HepG2 (cell line): ENCODE data around the gene SASS6. TPM values are rescaled to one million over a fixed set of nuclear protein-coding genes. Genes with fewer than 3 reads are reported as not detected.

Experiments
- CBX5 ChIP-seq: sonication (generic); formaldehyde crosslinking; IDR thresholded peaks from 2 replicates; pipeline ENCODE4 v1.4.0; 2020; ENCODE audit warnings: missing genetic modification reagents, borderline replicate concordance
- ELF4 ChIP-seq: sonication (generic); formaldehyde crosslinking; IDR thresholded peaks from 2 replicates; pipeline ENCODE4 v1.5.0; 2020; ENCODE audit warnings: missing genetic modification reagents, mild to moderate bottlenecking, moderate library complexity, borderline replicate concordance
- FOXK1 ChIP-seq: sonication (generic); formaldehyde crosslinking; IDR thresholded peaks from 2 replicates; pipeline ENCODE4 v1.4.0; 2020; ENCODE audit warnings: low read depth, missing genetic modification reagents, borderline replicate concordance
- MED8 ChIP-seq: sonication (generic); formaldehyde crosslinking; IDR thresholded peaks from 2 replicates; pipeline ENCODE4 v1.8.1; 2023; ENCODE audit warnings: mild to moderate bottlenecking, missing genetic modification reagents; ENCODE audit not compliant: insufficient replicate concordance
- PHF21A ChIP-seq: sonication (generic); formaldehyde crosslinking; IDR thresholded peaks from 2 replicates; pipeline ENCODE4 v1.5.0; 2020; ENCODE audit warnings: mild to moderate bottlenecking, missing genetic modification reagents
- RNF2 ChIP-seq: fragments of 450-650 bp; conservative IDR thresholded peaks from 2 replicates; pipeline ENCODE4 v1.6.1; 2016; ENCODE audit warnings: low read depth
- SMAD9 ChIP-seq: sonication (generic); formaldehyde crosslinking; IDR thresholded peaks from 2 replicates; pipeline ENCODE4 v1.5.1; 2020; ENCODE audit warnings: mild to moderate bottlenecking, missing genetic modification reagents
- SMARCC2 ChIP-seq: fragments of 450-650 bp; IDR thresholded peaks from 2 replicates; pipeline ENCODE4 v1.6.1; 2017; ENCODE audit warnings: antibody characterized with exemption, mild to moderate bottlenecking
- SOX13 ChIP-seq, 3 experiments: fragments of 450-650 bp in 1 of 3; sonication (generic) in 1 of 3; formaldehyde crosslinking in 1 of 3; IDR thresholded peaks in 2 of 3; conservative IDR thresholded peaks in 1 of 3; 2 replicates each; pipeline versions ENCODE4 v1.5.0 to v1.6.1; 2016 to 2020; ENCODE audit warnings: antibody characterized with exemption in 1 of 3, mild to moderate bottlenecking in 1 of 3, missing compliant biosample characterization in 1 of 3, missing genetic modification reagents in 1 of 3, moderate library complexity in 1 of 3
- TCF12 ChIP-seq, 2 experiments: fragments of 450-650 bp in 1 of 2; sonication (generic) in 1 of 2; formaldehyde crosslinking in 1 of 2; IDR thresholded peaks; 2 replicates each; pipeline versions ENCODE4 v1.6.1 to v1.8.0; 2017 to 2022; ENCODE audit warnings: antibody characterized with exemption in 1 of 2, mild to moderate bottlenecking in 1 of 2, missing genetic modification reagents in 1 of 2, moderate library complexity in 1 of 2
- TRIM24 ChIP-seq: sonication (generic); formaldehyde crosslinking; IDR thresholded peaks from 2 replicates; pipeline ENCODE4 v1.8.0; 2022; ENCODE audit warnings: mild to moderate bottlenecking, missing genetic modification reagents
- ZNF615 ChIP-seq: sonication (generic); formaldehyde crosslinking; IDR thresholded peaks from 2 replicates; pipeline ENCODE4 v1.5.0; 2020; ENCODE audit warnings: mild to moderate bottlenecking, missing genetic modification reagents, borderline replicate concordance
- ZNF777 ChIP-seq: sonication (generic); formaldehyde crosslinking; IDR thresholded peaks from 2 replicates; pipeline ENCODE4 v1.4.0; 2020; ENCODE audit warnings: missing genetic modification reagents
- ZNF792 ChIP-seq: IDR thresholded peaks from 2 replicates; pipeline ENCODE4 v1.6.1; 2016
- polyA plus RNA-seq, 8 experiments: library from polyadenylated mRNA; depleted of rRNA in 3 of 8; stranded (reverse) in 7 of 8; unstranded in 1 of 8; fragments of >200 nt; fragmentation: Illumina TruSeq in 4 of 8; extraction: Trizol in 4 of 8; gene quantifications; 2 replicates each; pipeline versions ENCODE4 v1.2.1 to v1.2.3, GENCODE V29; 2011 to 2016; ENCODE audit warnings: low read depth in 4 of 8, missing spikeins in 1 of 8, mixed read lengths in 1 of 8; ENCODE audit not compliant: insufficient read depth in 1 of 8
- total RNA-seq, 5 experiments: library from RNA; depleted of rRNA; stranded (reverse); fragments of >200 nt; fragmentation: Illumina TruSeq; extraction: Trizol; gene quantifications; 2 replicates each; pipeline ENCODE4 v1.2.3, GENCODE V29; 2016; ENCODE audit warnings: low read depth in 1 of 5
- TF ChIP-seq, protein P1 (sequence below): sonication (generic); formaldehyde crosslinking; IDR thresholded peaks from 2 replicates; pipeline ENCODE4 v1.4.0; 2020; ENCODE audit warnings: mild to moderate bottlenecking, missing genetic modification reagents
- TF ChIP-seq, protein P2 (sequence below): sonication (generic); formaldehyde crosslinking; IDR thresholded peaks from 2 replicates; pipeline ENCODE4 v1.4.0; 2020; ENCODE audit warnings: missing genetic modification reagents, borderline replicate concordance

The SASS6 gene
- total and polyA plus RNA-seq, 2 of the 13 experiments (the other 11 are each of a cell fraction or from before 2014, with no cell fraction given): 2.3 to 10.7 TPM

DNA sequence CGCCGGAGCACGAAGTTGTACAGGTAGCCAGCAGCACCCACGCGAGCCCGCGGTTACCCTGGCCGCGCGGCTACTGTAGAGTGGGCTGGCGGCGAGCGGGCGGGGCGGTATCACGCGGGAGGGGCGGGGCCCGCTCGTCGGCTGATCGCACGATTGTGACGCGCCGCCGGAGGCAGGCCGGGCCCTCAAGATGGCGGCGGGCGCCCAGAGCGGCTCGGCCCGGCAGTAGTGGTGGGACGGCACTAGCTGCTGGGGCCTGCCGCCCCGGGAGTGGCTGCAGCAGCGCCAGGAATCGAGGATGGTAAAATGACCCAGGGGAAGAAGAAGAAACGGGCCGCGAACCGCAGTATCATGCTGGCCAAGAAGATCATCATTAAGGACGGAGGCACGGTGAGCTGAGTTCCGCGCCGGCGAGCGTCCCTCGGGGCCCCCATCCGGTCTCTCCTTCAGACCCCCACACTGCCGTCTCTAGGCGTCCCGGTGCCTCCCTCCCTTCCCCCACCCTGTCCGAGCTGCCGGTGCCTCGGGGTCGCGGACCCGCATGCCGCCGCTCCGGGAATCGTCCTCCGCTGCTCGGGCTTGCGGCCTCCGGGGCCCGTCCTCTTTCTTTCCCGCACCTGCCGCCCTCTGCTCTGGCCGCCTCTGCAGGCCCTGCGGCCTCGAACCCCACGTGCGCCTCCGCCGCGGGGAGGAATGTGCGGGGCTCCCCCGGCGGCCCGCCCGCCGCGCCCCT lies 94.6 kb downstream of the SASS6 start (continued):
- TF ChIP-seq FOXK1 (peak; percentile 55; the same call in 1 of the 2 replicates), TCF12 (IDR thresholded peaks at IDR 0.05) (no peak), TCF12 (CRISPR knock-in tag; IDR thresholded peaks at IDR 0.05) (peak; percentile 76; the same call in 1 of the 2 replicates), CBX5 (CRISPR knock-in tag) (0 out of 2 replicates have a peak, but pooled peaks have one; percentile 39), TRIM24 (CRISPR knock-in tag) (no peak), ZNF777 (CRISPR knock-in tag) (peak; percentile 76), RNF2 (no peak), PHF21A (CRISPR knock-in tag) (no peak), MED8 (CRISPR knock-in tag) (peak; percentile 82), SMAD9 (CRISPR knock-in tag) (no peak), SMARCC2 (no peak), ZNF615 (CRISPR knock-in tag) (no peak), ZNF792 (CRISPR knock-in tag) (peak; percentile 88), SOX13 (IDR thresholded peaks at IDR 0.05) (no peak), SOX13 (CRISPR knock-in tag; conservative IDR thresholded peaks at IDR 0.05 in 1 of 2, IDR thresholded peaks at IDR 0.05 in 1 of 2) (peak in 1 of 2 experiments; percentile 62; a peak in 1 of 4 replicates), ELF4 (no peak)
- TF ChIP-seq, protein P1, sequence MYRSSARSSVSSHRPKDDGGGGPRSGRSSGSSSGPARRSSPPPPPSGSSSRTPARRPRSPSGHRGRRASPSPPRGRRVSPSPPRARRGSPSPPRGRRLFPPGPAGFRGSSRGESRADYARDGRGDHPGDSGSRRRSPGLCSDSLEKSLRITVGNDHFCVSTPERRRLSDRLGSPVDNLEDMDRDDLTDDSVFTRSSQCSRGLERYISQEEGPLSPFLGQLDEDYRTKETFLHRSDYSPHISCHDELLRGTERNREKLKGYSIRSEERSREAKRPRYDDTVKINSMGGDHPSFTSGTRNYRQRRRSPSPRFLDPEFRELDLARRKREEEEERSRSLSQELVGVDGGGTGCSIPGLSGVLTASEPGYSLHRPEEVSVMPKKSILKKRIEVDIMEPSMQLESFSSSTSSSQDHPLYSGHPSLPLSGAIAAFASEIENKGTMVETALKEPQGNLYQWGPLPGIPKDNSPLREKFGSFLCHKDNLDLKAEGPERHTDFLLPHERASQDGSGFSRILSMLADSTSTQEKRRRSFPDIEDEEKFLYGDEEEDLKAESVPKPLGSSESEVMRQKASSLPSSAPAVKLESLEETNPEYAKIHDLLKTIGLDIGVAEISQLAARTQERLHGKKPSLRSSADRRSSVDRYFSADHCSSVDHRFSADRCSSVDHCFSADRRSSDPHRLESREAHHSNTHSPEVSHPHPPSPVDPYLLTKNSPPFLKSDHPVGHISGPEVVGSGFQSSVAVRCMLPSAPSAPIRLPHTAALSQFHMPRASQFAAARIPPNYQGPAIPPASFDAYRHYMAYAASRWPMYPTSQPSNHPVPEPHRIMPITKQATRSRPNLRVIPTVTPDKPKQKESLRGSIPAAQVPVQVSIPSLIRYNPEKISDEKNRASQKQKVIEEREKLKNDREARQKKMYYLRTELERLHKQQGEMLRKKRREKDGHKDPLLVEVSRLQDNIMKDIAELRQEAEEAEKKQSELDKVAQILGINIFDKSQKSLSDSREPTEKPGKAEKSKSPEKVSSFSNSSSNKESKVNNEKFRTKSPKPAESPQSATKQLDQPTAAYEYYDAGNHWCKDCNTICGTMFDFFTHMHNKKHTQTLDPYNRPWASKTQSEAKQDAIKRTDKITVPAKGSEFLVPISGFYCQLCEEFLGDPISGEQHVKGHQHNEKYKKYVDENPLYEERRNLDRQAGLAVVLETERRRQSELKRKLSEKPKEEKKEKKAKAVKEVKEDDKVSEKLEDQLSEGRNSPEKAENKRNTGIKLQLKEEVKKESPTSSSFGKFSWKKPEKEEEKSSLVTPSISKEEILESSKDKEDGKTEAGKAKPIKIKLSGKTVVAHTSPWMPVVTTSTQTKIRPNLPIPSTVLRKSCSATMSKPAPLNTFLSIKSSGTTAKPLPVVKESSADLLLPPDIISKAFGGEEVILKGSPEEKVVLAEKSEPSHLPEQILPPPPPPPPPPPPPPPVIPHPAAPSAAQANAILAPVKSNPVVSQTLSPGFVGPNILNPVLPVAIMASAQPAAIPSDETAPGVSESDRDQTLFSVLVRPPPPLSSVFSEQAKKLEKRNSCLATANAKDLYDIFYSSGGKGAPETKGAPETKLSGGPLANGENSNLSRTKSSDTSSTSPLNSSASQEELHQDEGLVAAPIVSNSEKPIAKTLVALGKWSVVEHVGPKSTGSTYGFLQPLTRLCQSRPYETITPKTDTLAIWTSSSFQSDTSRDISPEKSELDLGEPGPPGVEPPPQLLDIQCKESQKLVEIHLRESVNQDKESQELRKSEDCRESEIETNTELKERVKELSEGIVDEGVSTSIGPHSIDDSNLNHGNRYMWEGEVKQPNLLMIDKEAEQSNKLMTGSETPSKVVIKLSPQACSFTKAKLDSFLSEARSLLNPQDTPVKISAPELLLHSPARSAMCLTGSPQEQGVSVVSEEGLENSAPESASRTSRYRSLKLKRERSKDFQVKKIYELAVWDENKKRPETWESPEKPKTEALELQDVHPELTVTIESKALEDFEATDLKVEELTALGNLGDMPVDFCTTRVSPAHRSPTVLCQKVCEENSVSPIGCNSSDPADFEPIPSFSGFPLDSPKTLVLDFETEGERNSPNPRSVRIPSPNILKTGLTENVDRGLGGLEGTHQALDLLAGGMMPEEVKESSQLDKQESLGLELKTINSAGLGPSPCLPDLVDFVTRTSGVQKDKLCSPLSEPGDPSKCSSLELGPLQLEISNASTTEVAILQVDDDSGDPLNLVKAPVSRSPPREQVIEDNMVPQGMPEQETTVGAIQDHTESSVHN (CRISPR knock-in tag): no peak
- TF ChIP-seq, protein P2, sequence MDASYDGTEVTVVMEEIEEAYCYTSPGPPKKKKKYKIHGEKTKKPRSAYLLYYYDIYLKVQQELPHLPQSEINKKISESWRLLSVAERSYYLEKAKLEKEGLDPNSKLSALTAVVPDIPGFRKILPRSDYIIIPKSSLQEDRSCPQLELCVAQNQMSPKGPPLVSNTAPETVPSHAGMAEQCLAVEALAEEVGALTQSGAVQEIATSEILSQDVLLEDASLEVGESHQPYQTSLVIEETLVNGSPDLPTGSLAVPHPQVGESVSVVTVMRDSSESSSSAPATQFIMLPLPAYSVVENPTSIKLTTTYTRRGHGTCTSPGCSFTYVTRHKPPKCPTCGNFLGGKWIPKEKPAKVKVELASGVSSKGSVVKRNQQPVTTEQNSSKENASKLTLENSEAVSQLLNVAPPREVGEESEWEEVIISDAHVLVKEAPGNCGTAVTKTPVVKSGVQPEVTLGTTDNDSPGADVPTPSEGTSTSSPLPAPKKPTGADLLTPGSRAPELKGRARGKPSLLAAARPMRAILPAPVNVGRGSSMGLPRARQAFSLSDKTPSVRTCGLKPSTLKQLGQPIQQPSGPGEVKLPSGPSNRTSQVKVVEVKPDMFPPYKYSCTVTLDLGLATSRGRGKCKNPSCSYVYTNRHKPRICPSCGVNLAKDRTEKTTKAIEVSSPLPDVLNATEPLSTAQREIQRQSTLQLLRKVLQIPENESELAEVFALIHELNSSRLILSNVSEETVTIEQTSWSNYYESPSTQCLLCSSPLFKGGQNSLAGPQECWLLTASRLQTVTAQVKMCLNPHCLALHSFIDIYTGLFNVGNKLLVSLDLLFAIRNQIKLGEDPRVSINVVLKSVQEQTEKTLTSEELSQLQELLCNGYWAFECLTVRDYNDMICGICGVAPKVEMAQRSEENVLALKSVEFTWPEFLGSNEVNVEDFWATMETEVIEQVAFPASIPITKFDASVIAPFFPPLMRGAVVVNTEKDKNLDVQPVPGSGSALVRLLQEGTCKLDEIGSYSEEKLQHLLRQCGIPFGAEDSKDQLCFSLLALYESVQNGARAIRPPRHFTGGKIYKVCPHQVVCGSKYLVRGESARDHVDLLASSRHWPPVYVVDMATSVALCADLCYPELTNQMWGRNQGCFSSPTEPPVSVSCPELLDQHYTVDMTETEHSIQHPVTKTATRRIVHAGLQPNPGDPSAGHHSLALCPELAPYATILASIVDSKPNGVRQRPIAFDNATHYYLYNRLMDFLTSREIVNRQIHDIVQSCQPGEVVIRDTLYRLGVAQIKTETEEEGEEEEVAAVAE (CRISPR knock-in tag): peak; percentile 52; the same call in 1 of the 2 replicates
